ENCODE measurements around the gene NAIF1.
A peak's percentile ranks its signal among the peaks of the same experiment; 100 is the strongest.
"Not testable (repeated sequence)": the region's sequence is repeated elsewhere in the genome, so short reads cannot be mapped to it uniquely, and the experiment has no call there.

Gene NAIF1

DNA sequence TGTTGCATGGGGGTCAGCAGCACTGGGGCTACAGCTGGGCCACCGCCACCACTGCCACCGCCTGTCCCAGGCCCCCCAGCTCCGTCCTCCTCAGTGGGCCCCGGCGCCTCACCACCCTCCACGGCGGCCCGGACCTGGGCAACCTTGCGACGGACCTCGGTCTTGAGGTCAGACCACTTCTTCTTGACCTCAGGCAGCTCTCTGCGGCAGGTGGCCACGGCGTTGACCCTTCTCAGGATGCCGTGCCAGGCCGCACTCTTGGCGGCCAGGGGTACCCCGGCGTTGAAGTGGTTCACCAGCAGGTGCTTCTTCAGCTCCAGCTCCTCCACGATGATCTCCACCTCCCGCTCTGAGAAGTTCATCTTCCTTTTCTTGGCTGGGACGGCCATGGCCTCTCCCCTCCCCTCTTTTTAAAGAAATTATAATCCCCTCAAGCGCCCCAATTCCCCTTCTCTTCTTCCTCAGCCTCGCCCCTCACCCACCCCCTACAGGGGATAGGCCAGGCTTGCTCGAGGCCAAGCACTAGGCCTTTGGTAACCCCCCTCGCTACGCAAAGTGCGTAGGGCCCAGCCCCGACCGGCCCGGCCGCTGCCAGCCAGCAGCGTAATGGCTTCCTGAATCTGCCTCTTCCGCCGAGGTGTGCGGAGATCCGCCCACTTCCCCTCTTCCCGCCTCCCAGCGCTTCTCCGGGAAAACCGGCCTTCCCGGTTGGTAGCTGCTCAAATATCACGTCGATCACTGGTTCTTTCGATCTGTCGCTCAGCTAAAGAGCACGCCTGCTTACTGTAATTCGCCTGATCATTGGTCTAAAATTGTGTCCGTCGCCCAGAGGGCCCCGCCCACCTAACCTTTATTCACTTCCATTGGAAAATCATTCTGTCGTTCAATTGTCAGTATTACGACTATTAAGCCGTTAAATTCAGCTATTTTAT, at the start of gene NAIF1:
Gene NAIF1, minus strand, starts transcription at position 608 of the 932 bp plus-strand sequence. Its CDS starts 219 bp downstream, at position 389.
- peak; percentile 95 to 96 for DNase-seq

- DNase-seq, result no peak
These were observed 49.3 kb upstream of the NAIF1 start for GRCh38 chr9:128116104-128117083.

DNA sequence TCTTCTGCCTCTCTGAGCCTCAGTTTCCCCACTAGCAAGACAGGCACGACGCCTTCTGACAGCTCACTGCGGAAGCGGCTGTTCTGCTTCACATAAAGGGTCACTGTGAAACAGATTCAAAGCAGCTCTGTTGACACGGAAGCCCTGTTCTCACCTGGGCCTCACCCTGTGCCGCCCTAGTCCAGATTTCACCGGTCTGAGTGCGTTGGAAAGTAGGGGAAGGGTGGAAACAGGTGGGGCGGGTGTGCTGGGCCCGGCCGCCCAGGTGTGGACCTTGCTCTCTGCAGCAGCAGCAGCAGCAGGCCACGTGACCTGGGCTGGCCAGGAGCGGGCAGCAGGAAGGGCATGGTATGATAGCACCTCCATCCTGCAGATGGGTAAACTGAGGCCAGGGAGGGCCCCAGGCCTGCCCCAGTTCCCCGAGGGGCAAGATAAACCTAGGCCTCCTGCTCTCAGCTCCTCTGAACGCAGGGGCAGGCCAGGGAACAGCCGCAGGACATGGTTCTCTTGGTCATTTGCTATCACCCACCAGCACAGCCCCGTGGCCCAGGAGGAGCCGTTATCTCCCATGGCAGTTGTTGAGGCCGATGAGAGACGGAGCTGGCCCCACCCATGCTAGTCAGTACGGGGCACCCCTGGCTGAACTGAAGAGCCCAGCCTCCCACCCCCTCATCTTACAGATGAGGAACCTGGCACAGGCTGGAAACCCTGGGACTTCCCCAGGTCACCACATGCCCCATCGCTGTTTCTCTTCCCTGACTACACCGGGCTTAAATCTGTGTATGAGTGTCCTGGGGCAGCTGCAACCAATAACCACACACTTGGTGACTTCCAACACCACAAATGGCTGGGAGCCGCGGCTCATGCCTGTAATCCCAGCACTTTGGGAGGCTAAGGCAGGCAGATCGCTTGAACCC, 48.3 kb upstream of the NAIF1 start:
- no peak for DNase-seq

DNA sequence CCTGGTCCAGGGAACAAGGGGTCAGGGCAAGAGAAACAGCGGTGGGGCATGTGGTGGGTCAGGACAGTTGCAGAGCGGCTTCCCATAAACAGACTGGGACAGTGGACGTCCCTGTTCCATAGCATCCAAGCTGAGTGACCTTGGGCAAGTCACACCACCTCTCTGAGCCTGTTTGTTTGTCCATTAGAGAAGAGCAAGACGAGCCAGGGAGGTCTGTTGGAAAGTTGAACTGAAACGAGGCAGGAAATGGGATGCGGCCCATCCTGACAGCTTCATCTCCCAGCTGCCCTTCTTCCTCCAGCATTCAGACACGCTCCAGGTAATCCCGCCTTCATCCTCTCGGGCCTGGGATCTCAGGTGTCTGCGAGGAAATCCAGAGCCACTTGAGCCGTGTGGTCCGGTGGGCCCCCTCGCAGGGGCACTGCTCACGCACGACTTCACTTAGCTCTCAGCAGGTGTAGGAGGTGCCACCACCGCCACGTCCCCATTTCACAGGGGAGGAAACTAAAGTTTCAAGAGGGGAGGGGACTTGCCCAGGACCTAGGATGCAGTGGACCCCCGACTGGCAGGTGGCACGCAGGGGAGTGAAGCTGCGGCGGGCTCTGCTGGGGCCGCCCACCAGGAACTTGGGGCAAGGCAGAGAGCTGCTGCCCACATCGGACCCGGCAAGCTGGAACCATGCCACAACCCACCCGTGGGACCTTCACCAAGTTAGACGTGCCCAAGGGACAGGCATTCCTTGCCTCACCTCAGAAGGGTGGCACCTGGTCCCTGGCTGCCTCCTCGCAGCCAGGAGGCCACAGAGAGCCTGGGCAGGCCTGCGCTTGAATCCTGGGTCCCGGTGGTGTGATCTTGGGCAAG, 47.4 kb upstream of the NAIF1 start:
- DNase-seq, result no peak

DNA sequence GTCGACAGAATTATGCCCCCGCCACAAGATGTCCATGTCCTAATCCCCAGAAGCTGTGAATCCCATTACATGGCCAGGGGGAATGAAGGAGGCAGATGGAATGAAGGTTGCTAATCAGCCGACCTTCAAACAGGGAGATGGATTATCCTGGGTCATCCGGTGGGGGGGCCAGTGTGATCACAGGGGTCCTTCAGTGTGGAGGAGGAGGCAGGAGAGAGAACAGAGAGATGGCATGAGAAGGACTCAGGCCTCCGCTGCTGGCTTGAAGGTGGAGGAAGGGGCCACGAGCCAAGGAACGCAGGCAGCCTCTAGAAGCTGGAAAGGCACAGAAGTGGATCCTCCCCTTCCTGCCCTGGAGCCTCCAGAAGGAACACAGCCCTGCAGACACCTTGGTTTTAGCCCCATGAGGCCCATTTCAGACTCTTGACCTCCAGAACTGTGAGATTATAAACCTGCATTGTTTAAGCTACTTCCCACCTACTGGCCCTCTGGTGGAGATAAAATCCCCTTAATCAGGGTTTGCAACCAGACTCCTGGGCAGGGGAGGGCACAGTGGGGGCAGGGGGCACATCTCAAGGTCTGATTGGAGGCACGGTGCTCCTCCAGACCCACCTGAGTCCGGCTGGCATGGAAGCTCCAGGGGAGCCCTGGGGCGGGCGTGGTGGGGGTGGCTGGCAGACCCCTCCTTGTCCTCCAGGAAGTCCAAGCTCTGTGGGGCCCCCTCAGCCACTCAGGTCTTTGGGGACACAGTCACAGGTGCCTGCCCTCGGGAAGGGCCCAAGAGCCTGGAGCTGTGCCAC, 46.6 kb upstream of the NAIF1 start:
- DNase-seq, result no peak

DNA sequence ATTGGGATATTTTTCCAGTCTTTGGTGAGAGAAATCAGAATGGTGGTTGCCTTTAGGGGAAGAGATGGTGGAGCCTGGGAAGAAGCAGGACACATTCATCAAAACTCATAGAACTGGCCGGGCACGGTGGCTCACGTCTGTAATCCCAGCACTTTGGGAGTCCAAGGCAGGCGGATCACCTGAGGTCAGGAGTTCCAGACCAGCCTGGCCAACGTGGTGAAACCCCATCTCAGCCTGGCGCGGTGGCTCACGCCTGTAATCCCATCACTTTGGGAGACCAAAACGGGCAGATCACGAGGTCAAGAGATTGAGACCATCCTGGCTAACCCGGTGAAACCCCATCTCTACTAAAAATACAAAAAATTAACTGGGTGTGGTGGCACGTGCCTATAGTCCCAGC, 44.6 kb upstream of the NAIF1 start:
- DNase-seq, result not testable (repeated sequence)

GRCh38 chr9:128109050-128109709, 42.1 kb upstream of the NAIF1 start:
- no peak for DNase-seq

DNA sequence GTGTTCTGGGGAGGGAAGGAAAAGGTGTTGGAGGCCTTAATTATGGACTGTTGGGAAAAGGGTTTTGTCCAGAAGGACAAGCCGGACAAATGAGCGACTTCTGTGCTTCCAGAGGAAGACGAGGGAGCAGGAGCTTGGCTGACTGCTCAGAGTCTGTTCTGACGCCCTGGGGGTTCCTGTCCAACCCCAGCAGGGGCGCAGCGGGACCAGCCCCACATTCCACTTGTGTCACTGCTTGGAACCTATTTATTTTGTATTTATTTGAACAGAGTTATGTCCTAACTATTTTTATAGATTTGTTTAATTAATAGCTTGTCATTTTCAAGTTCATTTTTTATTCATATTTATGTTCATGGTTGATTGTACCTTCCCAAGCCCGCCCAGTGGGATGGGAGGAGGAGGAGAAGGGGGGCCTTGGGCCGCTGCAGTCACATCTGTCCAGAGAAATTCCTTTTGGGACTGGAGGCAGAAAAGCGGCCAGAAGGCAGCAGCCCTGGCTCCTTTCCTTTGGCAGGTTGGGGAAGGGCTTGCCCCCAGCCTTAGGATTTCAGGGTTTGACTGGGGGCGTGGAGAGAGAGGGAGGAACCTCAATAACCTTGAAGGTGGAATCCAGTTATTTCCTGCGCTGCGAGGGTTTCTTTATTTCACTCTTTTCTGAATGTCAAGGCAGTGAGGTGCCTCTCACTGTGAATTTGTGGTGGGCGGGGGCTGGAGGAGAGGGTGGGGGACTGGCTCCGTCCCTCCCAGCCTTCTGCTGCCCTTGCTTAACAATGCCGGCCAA, 41.3 kb upstream of the NAIF1 start:
- no peak for DNase-seq

DNA sequence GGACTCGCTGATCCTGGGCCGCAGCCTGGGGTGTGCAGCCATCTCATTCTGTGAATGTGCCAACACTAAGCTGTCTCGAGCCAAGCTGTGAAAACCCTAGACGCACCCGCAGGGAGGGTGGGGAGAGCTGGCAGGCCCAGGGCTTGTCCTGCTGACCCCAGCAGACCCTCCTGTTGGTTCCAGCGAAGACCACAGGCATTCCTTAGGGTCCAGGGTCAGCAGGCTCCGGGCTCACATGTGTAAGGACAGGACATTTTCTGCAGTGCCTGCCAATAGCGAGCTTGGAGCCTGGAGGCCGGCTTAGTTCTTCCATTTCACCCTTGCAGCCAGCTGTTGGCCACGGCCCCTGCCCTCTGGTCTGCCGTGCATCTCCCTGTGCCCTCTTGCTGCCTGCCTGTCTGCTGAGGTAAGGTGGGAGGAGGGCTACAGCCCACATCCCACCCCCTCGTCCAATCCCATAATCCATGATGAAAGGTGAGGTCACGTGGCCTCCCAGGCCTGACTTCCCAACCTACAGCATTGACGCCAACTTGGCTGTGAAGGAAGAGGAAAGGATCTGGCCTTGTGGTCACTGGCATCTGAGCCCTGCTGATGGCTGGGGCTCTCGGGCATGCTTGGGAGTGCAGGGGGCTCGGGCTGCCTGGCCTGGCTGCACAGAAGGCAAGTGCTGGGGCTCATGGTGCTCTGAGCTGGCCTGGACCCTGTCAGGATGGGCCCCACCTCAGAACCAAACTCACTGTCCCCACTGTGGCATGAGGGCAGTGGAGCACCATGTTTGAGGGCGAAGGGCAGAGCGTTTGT, 40.5 kb upstream of the NAIF1 start:
- no peak for DNase-seq

- DNase-seq, result no peak
These were observed 39.9 kb upstream of the NAIF1 start for GRCh38 chr9:128106940-128107467.

- no peak for DNase-seq
These were observed 39.2 kb upstream of the NAIF1 start for GRCh38 chr9:128106181-128106939.

DNA sequence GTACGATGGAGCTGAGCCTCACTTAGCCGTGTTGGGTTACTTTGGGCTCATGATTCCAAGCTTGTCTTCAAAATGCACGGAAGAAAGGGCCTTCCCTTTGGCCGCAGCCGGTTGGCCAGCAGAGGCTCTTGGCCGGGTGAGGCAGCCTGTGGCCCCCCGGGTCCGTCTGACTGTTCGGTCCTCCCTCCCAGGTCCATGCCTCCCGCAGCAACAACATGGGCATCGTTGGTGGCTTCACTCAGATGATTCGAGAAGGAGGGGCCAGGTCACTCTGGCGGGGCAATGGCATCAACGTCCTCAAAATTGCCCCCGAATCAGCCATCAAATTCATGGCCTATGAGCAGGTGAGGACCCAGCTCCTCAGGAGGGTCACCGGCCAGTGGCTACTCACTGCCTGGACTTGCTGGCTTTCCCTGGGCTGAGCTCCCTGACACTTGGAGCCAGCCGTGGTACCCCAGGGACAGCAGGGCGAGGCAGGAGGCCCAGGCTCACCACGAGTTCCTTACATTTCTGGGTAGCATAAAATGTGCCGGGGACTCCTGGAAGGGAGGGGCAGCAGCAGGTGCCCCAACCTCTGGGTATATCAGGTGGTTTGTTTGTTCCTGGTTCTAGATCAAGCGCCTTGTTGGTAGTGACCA, 38.5 kb upstream of the NAIF1 start:
- DNase-seq, result no peak

GRCh38 chr9:128104171-128104618, 37.1 kb upstream of the NAIF1 start:
- DNase-seq, result no peak

GRCh38 chr9:128103589-128103962, 36.5 kb upstream of the NAIF1 start:
- no peak for DNase-seq

DNA sequence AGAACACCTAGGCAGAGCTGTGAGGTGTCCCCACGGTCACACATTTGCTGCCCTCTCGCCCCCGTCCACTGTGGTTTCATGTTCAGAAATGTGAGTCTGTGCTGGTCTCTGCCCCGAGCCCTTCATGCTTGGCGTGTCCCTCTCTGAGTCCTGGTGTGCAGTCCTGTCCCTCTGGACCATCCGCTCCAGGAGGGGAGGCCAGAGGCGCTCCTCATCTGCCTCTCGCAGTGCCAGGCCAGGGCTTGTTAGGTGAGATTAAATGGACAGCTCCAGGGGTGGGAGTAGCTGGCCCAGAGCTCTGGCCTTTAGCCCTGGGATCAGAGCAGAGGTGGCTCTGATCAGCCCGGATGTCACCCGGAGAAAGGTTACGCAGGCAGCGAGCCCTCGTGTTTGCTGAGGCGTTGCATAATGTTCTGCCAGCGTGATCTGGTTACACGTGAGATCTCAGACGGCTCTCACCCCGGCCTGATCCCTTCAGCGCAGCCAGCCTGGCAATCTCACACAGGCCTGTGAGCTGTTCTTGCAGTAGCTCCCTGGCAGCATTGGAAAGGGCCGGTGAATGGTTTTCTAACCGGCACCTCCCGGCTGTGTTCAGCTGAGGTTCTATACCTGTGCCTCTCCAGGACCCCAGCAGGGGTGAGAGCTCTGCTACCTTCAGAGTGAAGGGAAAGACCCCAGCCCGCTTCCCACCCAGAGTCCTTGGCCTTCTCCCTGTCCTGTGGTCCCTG, 35.9 kb upstream of the NAIF1 start:
- no peak for DNase-seq

GRCh38 chr9:128102196-128102595, 35.1 kb upstream of the NAIF1 start:
- no peak for DNase-seq
